Right renal cortex interstitium (tissue), 3 donors: ENCODE data around the gene GALNT9. TPM values are rescaled to one million over a fixed set of nuclear protein-coding genes. Genes with fewer than 3 reads are reported as not detected.
"Not testable (repeated sequence)": the region's sequence is repeated elsewhere in the genome, so short reads cannot be mapped to it uniquely, and the experiment has no call there.

ENCODE experiments used
- DNase-seq, 3 donors: peaks; one replicate each; pipeline ENCODE4 v3.0.0-alpha.2; 2013; ENCODE audit warnings: low read depth in 3 of 3, low spot score in 2 of 3
- polyA plus RNA-seq, 3 donors: library from polyadenylated mRNA; unstranded; fragments of 120-200 nt; gene quantifications; one replicate each; pipeline ENCODE4 v1.2.1, GENCODE V29; 2013; ENCODE audit not compliant: insufficient read length in 3 of 3

Gene GALNT9
- polyA plus RNA-seq, 3 donors = 6.2 to 8.0 (median 7.1) TPM

DNA sequence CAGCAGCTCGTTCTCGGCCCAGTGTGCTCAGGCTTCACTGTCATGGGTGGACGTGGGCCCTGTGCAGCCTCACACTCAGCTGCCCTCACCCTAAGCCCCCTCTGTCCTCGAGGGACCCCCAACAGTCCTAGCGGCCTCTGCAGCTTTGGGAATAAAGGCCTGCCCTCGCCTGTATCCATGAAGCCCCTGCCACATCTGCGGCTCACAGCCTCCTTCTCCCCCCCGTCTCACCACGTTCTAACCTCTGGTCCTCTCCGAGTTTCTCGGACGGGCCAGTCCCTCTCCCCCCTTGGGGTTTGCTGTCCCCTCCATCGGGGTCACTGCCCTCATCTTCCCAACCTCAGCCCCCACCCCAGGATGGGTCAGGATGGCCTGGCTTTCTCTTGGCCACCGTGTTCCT, 30.2 kb upstream of the GALNT9 start:
- DNase-seq = no peak

DNA sequence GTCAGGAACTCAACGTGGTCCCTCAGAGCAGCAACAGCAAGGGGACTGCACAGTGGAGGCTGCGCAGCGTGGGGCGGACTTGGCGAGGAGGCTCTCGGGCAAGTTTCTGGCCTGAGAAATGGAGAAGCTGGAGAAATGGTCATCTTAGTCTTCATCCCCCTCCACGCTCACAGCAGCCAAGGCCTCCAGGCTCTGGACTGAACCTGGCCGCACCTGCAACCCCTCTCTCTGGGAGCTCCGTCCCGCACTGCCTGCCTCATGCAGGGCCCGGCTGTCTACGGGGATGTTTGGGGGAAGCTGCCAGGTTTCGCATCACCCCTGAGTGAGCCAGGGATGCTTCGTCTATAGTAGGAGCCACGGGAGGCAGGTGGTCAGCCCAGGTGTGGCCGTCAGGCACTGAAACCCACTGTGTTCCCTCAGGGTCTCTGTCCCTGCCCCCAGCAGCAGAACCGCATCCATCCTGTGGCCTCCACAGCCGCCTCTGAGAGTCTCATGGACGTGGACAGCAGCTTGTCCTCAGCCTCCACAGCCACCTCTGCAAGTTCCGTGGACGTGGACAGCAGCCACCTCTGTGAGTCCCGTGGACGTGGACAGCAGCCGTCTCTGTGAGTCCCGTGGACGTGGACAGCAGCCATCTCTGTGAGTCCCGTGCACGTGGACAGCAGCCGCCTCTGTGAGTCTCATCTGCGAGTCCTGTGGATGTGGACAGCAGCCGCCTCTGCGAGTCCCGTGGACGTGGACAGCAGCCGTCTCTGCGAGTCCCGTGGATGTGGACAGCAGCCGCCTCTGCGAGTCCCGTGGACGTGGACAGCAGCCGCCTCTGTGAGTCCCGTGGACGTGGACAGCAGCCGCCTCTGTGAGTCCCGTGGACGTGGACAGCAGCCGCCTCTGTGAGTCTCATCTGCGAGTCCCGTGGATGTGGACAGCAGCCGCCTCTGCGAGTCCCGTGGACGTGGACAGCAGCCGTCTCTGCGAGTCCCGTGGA, 29.1 kb upstream of the GALNT9 start:
- not testable (repeated sequence) for DNase-seq

DNA sequence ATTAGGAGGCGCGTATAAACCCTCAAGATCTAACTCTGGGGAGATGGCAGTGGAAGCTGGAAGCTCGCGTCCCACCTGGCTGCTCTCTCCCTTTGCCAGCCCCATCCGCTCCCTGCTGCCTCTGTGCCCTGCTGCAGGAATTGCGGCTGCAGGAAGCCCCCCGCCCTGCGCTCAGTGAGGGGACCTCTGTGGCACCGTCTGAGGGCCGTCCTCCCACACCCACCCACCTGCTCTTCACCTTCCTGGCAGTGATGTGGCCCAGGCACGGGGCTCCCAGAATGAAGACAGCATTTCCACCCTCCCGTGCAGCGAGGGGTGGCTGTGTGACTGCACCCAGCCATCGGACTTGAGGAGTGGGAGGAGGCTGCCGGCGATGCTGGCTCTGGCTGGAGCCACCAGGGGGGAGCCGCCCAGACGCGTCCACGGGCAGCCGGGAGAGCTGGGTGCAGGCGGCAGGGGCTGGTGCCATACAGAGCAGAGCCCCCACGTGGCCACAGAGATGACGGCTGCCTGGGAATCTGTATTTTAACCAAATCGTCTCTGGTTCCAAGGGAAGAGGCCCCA, 28.3 kb upstream of the GALNT9 start:
- no peak for DNase-seq

DNA sequence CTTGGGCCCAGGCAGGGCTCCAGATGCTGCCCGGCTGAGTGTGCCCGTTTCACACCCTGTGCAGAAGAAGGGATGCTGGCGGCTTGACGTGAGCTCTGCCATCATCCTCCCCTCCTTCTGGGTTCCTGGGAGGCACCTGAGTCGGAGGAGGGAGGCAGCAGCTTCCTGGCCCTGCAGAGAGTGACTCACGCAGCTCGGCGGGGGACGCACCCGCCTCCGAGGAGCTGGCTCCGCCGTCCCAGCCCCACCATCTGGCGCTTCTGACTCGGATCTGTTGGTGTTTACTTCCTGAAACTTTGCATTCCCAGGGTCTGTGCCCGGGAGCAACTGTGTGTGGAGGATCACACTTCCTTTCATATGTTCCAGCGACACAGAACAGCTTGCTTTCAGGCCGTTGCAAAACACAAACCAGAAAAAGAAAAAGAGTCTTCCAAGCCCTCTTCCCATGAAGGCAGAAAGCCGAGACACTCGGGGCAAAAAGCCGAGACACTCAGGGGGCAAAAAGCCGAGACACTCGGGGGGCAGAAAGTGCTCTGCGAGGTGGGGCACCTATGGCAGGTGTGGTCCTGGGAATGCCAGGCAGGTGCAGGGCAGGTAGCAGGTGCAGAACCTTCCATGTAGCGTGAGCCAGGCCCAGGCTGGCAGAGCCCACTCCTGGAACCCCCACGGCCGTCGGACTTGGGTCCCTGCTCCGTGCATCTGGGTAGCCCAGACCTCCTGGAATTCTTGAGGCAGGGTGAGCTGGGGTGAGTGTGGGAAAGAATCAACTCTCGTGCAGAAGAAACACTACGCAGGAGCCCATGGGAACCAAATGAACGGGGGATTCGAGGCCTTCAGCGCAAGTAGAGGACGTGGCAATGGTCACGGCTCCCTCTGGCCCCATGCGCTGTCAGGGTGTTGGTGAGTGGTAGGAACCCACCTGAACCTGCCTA, 27.6 kb upstream of the GALNT9 start:
- DNase-seq = no peak

DNA sequence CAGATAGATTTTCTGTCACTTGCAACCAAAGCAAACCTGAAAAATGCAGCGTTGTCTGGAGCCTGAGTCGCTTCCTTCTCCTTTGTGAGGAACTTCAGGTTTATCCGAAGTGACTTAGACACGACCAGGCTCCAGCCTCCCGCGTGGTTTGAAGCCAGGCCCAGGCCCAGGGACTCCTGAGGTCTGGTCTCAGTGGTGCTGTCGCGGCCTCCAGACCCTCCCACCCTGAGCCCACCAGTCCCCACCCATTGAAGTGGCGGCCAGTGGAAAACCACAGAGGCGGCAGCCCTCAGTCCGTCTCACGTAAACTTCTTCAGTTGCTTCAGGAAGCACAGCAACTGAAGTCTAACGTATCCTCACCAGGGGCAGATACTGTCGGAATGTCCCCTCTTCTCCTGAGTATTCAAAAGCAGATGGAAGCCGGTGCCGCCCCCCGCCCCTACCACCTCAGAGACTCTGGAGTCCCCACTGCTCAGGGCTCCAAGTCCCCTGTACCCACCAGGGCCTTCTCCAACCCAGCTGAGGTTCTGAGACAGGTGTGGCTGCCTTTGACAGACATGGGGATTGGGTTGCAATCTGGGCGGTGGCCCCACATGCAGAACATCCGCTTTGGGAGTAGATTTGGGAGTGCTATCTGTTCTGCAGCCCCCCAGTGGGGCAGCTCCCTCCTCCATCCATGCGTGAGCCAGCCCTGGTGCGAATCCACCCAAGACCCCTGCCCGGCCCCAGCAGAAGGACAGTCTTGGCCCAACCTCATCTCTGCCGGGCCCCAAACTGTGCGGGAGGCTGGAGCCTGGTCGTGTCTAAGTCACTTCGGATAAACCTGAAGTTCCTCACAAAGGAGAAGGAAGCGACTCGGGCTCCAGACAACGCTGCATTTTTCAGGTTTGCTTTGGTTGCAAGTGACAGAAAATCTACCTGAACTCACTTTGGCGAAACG, 26.6 kb upstream of the GALNT9 start:
- no peak for DNase-seq

DNA sequence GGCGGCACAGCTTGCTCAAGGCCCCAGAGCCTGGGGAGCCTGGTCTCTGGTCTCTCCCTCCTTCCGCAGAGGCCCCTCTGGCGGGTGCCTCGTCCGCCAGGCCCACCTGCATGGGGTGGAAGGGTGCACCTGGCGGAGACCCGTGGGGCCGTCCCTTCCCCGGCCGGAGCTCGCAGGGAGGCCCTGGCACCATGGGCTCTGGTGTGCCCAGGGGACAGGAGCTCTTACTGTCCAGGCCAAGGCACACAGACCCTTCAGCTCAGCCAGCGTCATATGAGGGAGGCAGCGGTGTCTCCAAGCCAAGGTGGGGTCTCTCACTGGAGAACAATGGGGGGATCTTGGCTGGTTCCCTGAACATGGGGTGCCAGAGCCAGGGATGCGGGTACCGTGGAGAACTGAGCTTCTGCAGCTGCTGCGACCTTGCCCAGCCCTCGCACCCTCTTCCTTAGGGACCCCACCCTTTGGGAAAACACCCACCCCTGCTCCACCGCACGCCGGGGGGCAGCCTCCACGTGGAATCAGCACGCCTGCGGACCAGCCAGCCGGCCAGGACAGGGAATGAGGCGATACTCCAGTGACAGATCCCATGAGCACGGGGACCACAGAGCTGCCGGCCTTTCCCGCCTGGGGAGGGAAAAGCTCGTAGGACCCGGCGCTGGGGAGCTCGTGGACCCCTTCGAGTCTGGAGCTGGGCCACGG, 25.7 kb upstream of the GALNT9 start:
- DNase-seq = no peak

DNA sequence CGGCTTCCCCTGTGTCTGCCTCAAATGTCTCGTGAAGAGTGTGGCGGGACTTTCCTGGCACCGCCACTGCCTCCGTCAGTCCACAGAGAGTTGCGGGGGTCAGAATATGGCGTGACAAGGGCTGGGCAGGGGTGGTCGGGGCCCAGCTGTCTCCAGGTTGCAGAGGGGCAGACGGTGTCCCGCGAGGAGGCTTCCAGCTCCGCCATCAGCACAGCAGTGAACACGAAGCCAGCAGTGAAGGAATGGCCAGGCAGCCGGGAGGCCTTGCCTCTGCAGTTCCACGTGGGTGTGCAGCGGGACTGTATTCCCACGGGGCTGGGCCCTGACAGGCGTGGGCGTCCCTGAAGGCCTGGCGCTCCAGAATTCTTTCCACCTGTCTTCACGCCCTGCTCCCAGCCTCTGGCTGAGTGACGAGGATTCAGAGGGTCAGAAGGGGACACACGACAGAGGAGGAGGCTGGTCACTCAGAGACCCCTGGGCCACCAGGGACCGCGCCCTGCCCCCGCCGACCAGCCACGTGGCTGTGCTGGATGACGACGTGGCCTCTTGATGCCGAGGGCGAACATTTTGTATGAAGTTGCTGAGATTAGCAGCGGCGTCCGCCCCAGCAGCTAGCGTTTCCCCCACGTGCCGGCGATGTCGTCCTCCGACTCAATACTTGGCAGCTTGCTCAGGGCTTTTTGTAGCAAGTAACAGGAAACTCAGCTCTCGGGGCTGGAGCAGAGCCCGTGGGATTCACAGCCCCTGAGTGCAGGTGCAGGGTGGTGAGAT, 25.0 kb upstream of the GALNT9 start:
- no peak for DNase-seq

DNA sequence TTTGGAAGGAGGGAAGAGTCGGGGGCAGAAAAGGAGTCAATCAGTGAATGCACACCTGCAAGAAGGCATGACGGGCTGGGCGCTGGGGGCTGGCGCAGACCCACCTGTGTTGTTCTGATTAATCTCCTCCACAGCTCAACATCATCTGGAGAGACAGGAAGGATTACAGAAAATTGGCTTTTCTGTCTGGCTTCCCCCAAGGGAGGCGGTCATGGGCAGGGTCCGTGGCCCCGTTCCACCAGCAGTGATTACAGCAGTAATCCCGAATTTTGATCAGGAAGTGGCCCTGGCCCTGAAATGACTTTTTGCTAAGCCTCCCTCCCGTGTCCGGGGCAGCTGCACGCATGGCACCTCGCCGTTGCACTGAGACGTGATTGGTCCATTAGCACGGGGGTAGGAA, 24.4 kb upstream of the GALNT9 start:
- no peak for DNase-seq

DNA sequence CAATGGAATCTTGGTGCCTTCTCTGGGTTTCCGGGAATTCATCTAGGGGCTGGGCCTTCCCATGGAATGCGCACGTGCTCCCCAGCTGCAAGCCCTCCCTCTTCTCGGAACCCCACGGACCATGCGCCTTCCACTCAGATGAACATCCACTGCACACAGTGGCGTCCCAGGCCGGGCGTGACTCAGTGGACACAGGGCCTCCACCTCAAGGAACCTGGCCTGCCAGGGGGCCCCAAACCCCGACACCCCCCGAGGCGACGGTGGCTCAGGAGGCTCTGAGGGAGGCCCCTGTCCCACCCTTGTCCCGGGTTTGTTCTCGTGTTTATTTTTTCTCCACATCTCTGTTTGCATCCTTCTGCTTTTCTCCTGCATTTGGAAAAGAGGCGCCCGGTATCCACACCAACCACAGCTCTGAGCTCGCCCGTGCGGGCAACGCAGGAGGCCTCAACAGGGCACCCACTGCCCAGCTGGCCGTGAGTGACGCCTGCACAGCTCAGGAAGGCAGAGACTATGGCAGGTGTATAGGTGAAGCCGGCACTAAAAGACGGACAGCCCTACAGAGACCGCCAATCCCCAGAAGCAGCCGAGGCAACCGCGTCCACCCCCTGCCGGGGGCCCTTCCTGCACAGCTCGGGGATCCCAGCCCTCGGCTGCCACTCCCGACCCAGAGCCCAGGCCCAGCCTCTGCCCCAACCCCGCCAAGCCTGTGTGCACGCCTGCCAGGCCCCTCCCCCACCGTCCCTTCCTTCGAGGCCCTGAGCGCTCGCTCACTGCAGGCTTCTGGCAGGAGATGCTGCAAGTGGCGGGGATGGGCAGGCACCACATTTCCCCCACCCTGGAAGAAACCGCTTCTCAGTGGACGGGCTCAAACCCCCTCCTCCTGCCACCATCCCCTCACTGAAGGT, 23.8 kb upstream of the GALNT9 start:
- no peak for DNase-seq

DNA sequence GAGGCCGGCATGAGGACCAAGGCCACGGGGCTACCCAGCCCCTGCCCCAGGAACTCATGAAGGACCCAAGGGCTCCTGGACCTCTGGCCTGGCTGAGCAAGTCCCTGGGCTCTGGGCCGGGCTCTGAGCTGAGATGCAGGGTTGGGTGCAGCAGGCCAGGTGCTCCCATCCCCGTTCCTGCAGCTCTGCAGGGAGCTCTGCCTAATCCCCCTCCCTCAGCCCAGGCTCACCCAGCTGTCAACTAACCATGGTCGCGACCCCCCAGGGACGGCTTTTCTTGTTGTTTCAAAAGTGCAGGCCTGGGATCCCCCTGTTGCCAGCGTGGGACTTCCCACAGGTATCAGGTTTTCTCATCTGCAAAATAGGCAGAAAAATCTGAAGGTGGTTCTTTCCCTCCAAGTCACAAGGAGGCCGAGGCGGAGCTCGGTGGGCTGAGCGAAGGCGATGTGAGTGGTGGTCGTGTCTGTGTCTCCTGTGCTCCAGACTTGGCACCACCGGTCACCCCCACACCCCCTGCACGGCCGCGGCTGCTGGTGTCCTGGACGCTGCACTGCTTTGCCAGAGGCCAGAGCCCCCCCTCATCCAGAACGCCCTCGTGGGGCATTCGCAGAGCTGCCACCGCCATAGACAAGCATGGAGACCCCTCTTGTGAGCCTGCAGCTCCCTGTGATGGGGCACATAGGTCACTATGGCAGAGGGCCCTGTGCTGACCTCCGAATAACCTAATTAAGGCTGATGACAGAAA, 22.5 kb upstream of the GALNT9 start:
- no peak for DNase-seq

DNA sequence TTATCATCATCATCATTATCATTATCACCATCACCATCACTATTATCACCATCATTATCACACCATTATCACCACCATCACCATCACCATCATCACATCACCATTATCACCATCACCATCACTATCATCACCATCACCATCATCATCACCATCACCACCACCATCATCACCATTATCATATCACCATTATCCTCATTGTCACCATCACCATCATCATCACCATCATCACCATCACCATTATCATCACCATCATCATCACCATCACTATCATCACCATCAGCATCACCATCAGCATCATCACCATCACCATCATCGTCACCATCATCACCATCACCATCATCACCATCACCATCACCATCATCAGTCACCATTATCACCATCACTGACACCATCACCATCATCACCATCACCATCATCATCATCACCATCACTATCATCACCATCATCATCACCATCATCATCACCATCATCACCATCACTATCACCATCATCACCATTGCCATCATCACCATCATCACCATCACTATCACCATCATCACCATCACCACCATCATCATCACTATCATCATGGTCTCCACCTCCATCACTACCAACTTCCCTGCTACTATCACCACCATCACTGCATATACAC, 20.2 kb upstream of the GALNT9 start:
- no peak for DNase-seq

DNA sequence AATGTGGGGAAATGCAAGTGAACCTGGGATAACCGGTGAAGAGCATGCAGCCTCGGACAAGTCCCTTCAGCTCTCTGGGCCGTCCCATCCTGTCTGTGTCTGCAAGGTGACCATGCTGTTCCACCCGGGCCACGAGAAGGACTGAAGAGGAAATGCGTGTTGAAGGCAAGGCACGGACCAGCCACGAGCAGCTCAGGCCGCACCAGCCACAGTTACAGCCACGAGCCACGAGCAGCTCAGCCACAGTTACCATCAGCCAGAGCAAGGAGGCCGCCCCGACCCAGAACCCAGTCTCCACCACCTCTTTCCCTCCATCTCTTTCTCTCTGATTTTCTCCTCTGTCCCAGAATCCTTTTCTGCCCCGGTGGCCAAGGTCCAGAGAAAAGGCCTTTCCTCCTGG, 18.8 kb upstream of the GALNT9 start:
- DNase-seq = no peak

DNA sequence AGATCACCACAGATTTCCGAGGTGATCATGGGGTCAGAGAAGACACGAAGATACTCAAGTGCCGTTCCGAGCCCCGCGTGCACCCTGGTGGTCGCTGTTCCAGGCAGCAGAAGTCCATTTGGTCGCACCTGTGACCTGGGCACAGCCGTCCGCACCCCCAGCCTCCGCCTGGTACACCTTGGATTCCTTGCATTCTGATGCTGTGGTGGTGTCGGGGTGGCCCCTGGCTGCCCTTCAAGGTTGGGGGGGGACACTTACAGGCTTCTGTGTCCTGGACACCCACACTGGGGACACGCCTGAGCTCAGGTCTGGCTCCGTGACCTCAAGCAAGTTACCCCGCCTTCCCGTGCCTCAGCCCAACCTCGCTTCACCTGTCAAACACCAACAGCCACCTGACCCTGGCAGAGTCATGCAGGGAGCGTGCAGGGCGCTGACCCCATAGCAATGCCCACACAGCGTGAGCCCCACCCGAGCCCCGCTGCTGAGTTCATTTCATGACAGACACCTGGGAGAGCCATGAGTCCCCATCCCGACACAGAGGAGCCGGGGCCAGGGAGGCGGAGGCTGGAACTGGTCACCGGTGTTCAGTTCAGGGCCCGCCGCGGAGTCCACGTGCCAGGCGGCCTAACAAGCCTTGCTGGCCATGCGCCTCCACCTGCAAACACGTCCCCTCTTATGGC, 17.9 kb upstream of the GALNT9 start:
- no peak for DNase-seq

DNA sequence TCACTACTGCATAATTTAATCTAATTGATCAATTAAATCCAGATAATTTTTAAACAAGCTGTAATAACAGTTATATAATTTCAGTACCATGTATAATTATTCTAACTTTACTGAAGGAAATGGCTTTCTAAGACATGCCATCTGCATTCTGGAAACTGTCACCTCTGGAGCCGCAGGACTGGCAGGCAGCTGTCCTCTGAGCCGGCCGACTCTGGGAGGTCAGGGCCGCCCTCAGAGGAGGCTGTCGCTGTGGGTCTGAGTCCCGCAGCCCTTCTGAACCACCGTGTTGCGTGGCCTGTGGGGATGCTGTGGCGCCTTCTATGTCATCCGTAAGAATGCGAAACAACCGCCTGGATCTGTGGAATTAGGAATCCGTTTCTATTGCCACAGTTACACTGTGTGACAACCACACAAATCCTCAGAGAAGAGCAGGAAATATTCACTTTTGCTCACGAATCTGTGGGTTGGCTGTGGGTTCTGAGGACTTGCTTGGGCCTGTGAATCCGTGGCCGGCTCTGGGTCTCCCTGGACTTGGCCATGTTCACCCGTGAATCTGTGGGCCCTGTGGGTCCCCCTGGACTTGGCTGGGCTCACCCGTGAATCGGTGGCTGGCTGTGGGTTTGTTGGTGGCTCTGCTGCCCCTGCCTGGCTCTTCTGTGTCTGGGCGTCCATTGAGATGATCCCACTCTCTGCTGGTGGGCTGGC, 17.2 kb upstream of the GALNT9 start:
- no peak for DNase-seq

DNA sequence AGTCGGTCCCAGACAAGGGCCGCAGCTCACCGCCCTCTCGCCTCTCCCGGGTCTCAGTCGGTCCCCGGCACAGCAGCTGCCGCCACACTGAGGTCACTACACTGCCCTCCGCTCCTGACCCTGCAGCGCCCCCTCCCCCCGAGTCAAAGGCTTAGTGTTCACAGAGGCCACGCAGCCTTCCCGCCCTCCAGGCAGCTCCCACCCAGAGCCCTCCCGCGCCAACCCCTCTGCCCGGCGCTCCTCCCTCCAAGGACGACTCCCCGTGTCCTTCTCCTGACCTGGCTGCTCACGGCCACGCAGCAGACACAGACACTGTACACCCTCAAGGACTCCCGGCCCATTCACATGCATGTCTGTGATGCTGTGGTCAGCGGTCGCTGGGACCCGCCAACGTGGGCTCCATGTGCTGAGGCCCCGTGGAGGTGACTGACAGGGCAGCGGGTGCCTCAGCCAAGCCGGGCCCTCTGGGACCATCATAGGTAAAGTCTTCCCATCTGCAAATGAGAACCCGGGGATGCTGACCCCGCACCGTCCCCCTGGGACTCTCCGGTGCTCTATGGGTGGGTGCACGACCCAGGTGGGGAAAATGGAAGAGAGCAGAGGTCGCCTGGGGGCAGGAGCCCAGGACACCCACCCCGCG, 16.3 kb upstream of the GALNT9 start:
- no peak for DNase-seq
